A549 (cell line): ENCODE measurements around the gene SIGLEC8. TPM values are rescaled to one million over a fixed set of nuclear protein-coding genes. Genes with fewer than 3 reads are reported as not detected.

ENCODE experiments used
- ATAC-seq, 2 experiments: fragments of 200-7000 bp in 1 of 2; fragments of >200 bp in 1 of 2; cut with Nextera tagmentation in 1 of 2; cut with Tn5 transposase in 1 of 2; 3 replicates each; pipeline versions ENCODE4 v1.8.0 to v1.9.1; 2018 to 2020; ENCODE audit warnings: mild to moderate bottlenecking in 1 of 2, moderate library complexity in 1 of 2
- CTCF ChIA-PET: fragments of 300-600 bp; sonication (Branson Sonifier 250); formaldehyde crosslinking; extraction: SDS; loops from one replicate; lab custom pipeline; 2021; ENCODE audit warnings: antibody characterized with exemption, inconsistent platforms; lab: Yijun Ruan, JAX
- POLR2A ChIA-PET: fragments of 350-600 bp; formaldehyde crosslinking; extraction: SDS; loops from one replicate; lab custom pipeline; 2021; ENCODE audit warnings: antibody characterized with exemption, inconsistent platforms; lab: Yijun Ruan, JAX
- DNase-seq, 2 experiments: peaks; one replicate each; pipeline versions ENCODE4 v3.0.0 to v3.0.0-alpha.2; 2011 to 2016; ENCODE audit warnings: low read depth in 1 of 2, low spot score in 1 of 2
- FAIRE-seq: peaks from 2 replicates; lab custom pipeline; 2011; peaks lifted over from hg19 to GRCh38; lab: Jason Lieb, UNC
- H3K27ac ChIP-seq, 2 experiments: fragments of >200 bp; sonication (Bioruptor Twin); formaldehyde crosslinking; 3 replicates each; pipeline ENCODE4 v1.5.1; 2016 to 2017
- H3K4me1 ChIP-seq: fragments of >200 bp; sonication (Bioruptor Twin); formaldehyde crosslinking; 3 replicates; pipeline ENCODE4 v1.6.1; 2016
- H3K4me2 ChIP-seq: fragments of >200 bp; sonication (Bioruptor Twin); formaldehyde crosslinking; 3 replicates; pipeline ENCODE4 v1.6.1; 2016
- H3K4me3 ChIP-seq: fragments of >200 bp; sonication (Bioruptor Twin); formaldehyde crosslinking; 3 replicates; pipeline ENCODE4 v1.5.1; 2016
- H3K9me3 ChIP-seq: fragments of >200 bp; sonication (Bioruptor Twin); formaldehyde crosslinking; 3 replicates; pipeline ENCODE4 v1.6.1; 2016
- CHD2 ChIP-seq: fragments of 150-350 bp; IDR thresholded peaks from 2 replicates; pipeline ENCODE4 v1.6.1; 2014; ENCODE audit warnings: low read length; ENCODE audit not compliant: partially characterized antibody
- EHF ChIP-seq: fragments of 250-450 bp; sonication (Bioruptor Pico); IDR thresholded peaks from 2 replicates; pipeline ENCODE4 v1.5.0; 2020; ENCODE audit warnings: mild to moderate bottlenecking
- EHMT2 ChIP-seq: fragments of 200-600 bp; sonication (generic); IDR thresholded peaks from 2 replicates; pipeline ENCODE4 v1.6.1; 2016; ENCODE audit warnings: antibody characterized with exemption, low read depth, mild to moderate bottlenecking, moderate library complexity
- EP300 ChIP-seq, 2 experiments: fragments of >200 bp; sonication (Bioruptor Twin); formaldehyde crosslinking; IDR thresholded peaks; 2 replicates in 1 of 2; 3 replicates in 1 of 2; pipeline ENCODE4 v1.6.1; 2016 to 2017
- FOXS1 ChIP-seq: fragments of 250-450 bp; sonication (Bioruptor Pico); IDR thresholded peaks from 2 replicates; pipeline ENCODE4 v1.5.0; 2020; ENCODE audit warnings: mild to moderate bottlenecking, moderate library complexity
- GATA3 ChIP-seq: IDR thresholded peaks from 2 replicates; pipeline ENCODE4 v1.6.1; 2012; ENCODE audit warnings: borderline replicate concordance
- HEYL ChIP-seq: fragments of 250-450 bp; sonication (Bioruptor Pico); IDR thresholded peaks from 2 replicates; pipeline ENCODE4 v1.8.0; 2021; ENCODE audit warnings: mild to moderate bottlenecking, moderate library complexity
- HOXB13 ChIP-seq: fragments of 250-450 bp; sonication (Bioruptor Pico); IDR thresholded peaks from 2 replicates; pipeline ENCODE4 v1.5.0; 2020; ENCODE audit warnings: low read depth, mild to moderate bottlenecking, moderate library complexity
- HOXB5 ChIP-seq: fragments of 250-450 bp; sonication (Bioruptor Pico); IDR thresholded peaks from 2 replicates; pipeline ENCODE4 v1.5.0; 2020; ENCODE audit warnings: mild to moderate bottlenecking, moderate library complexity
- JUN ChIP-seq, 2 experiments: fragments of >200 bp; sonication (Bioruptor Twin); formaldehyde crosslinking; IDR thresholded peaks; 2 replicates in 1 of 2; 3 replicates in 1 of 2; pipeline ENCODE4 v1.6.1; 2016 to 2017
- JUNB ChIP-seq: fragments of >200 bp; sonication (Bioruptor Twin); formaldehyde crosslinking; IDR thresholded peaks from 2 replicates; pipeline ENCODE4 v1.6.1; 2016
- KDM5A ChIP-seq: fragments of 200-600 bp; sonication (generic); IDR thresholded peaks from 2 replicates; pipeline ENCODE4 v1.6.1; 2016; ENCODE audit warnings: antibody characterized with exemption, mild to moderate bottlenecking
- MAFK ChIP-seq: fragments of 450-650 bp; IDR thresholded peaks from 2 replicates; pipeline ENCODE4 v1.6.1; 2014; ENCODE audit not compliant: partially characterized antibody
- NPAS2 ChIP-seq: fragments of 250-450 bp; sonication (Bioruptor Pico); IDR thresholded peaks from 2 replicates; pipeline ENCODE4 v1.8.0; 2022; ENCODE audit warnings: mild to moderate bottlenecking, moderate library complexity, borderline replicate concordance
- NR3C1 ChIP-seq: fragments of >200 bp; sonication (Bioruptor Twin); formaldehyde crosslinking; IDR thresholded peaks from 3 replicates; pipeline ENCODE4 v1.6.1; 2017
- POLR2AphosphoS2 ChIP-seq: conservative IDR thresholded peaks from 2 replicates; pipeline ENCODE4 v1.6.1; 2012; ENCODE audit warnings: low read length, improper control_type of control experiment, inconsistent platforms
- SMC3 ChIP-seq: fragments of >200 bp; sonication (Bioruptor Twin); formaldehyde crosslinking; IDR thresholded peaks from 3 replicates; pipeline ENCODE4 v1.6.1; 2018; ENCODE audit warnings: inconsistent platforms
- TP53 ChIP-seq: fragments of 250-450 bp; sonication (Bioruptor Pico); IDR thresholded peaks from 2 replicates; pipeline ENCODE4 v1.5.0; 2021; ENCODE audit warnings: mild to moderate bottlenecking, moderate library complexity
- ZC3H11A ChIP-seq: fragments of 450-650 bp; IDR thresholded peaks from 2 replicates; pipeline ENCODE4 v1.6.1; 2014; ENCODE audit warnings: antibody characterized with exemption, mild to moderate bottlenecking
- ZNF302 ChIP-seq: fragments of 250-450 bp; sonication (Bioruptor Pico); IDR thresholded peaks from 2 replicates; pipeline ENCODE4 v1.9.0; 2021; ENCODE audit warnings: inconsistent platforms, mild to moderate bottlenecking, moderate library complexity
- ZSCAN20 ChIP-seq: fragments of 250-450 bp; sonication (Bioruptor Pico); IDR thresholded peaks from 2 replicates; pipeline ENCODE4 v1.8.0; 2022; ENCODE audit warnings: mild to moderate bottlenecking, moderate library complexity
- WGBS: methylation state at CpG from one replicate; pipeline ENCODE4 v1.1.6; 2017; ENCODE audit errors: missing lambda C conversion rate; 5-methylcytosine and 5-hydroxymethylcytosine counted together
- polyA plus RNA-seq, 4 experiments: library from polyadenylated mRNA; depleted of rRNA in 3 of 4; stranded (reverse); fragments of >200 nt; fragmentation: RNase III in 1 of 4; extraction: RNeasy Plus Mini Kit Qiagen cat#74134 plus additional on column Dnase treatment in 1 of 4; gene quantifications; 2 replicates in 3 of 4; 3 replicates in 1 of 4; pipeline ENCODE4 v1.2.3, GENCODE V29; 2011 to 2017
- TF ChIP-seq, protein P1 (sequence below): fragments of 450-650 bp; IDR thresholded peaks from 2 replicates; pipeline ENCODE4 v1.6.1; 2014; ENCODE audit warnings: antibody characterized with exemption
- TF ChIP-seq, protein P2 (sequence below): IDR thresholded peaks from 2 replicates; pipeline ENCODE4 v1.6.1; 2012
- TF ChIP-seq, protein P3 (sequence below): fragments of 200-600 bp; sonication (generic); IDR thresholded peaks from 2 replicates; pipeline ENCODE4 v1.6.1; 2016; ENCODE audit warnings: antibody characterized with exemption, mild to moderate bottlenecking, moderate library complexity
- TF ChIP-seq, protein P4 (sequence below): fragments of 150-350 bp; IDR thresholded peaks from 2 replicates; pipeline ENCODE4 v1.6.1; 2014; ENCODE audit warnings: low read depth, mild to moderate bottlenecking, low read length
- TF ChIP-seq, protein P5 (sequence below): fragments of >200 bp; sonication (Bioruptor Twin); formaldehyde crosslinking; IDR thresholded peaks from 2 replicates; pipeline ENCODE4 v1.6.1; 2016

Gene SIGLEC8
- polyA plus RNA-seq, 2 of the 4 experiments (the other 2 are of a cell fraction): not detected

DNA sequence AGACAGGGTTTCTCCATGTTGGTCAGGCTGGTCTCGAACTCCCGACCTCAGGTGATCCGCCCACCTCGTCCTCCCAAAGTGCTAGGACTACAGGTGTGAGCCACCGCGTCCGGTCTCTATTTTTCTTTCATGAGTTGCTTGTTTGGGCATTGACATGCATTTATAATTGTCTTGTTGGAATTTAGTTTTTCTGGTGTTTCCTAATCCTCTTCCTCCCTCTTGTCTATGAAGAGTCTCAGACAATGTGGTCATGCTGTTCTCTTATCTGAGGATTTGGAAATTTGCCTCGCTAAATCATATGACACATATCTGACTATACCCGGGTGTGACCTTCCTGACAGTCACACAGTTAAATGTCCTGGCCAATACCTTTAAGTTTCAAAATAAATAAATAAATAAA, 12.7 kb upstream of the SIGLEC8 start (continued):
- TF ChIP-seq, protein P1, sequence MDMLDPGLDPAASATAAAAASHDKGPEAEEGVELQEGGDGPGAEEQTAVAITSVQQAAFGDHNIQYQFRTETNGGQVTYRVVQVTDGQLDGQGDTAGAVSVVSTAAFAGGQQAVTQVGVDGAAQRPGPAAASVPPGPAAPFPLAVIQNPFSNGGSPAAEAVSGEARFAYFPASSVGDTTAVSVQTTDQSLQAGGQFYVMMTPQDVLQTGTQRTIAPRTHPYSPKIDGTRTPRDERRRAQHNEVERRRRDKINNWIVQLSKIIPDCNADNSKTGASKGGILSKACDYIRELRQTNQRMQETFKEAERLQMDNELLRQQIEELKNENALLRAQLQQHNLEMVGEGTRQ: no peak
- no peak for TF ChIP-seq KDM5A
- no peak for TF ChIP-seq JUN (IDR thresholded peaks at IDR 0.05)
- no peak for TF ChIP-seq NPAS2 (CRISPR knock-in tag)

DNA sequence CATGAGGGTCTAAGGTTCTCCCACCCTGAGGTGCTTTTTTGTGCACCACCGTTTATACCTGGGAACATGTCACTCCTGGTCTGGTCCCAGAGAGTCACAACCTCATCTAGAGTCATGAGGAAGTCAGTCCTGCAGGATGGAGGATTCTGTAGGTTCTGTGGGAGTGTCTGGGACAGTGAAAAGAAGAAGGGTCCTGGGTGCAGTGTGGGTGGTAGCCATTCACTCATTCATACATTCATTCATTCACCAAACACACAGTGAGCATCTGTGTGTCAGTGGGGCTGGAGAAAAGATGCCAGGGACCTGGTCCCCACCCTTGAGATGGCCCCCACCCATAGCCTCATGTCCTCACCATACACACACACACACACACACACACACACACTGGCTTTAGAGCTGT, 11.4 kb upstream of the SIGLEC8 start:
- H3K27ac ChIP-seq: no peak overlapping the region
- 0% methylated on average over 1 of the region's 1 CpG for WGBS
- FAIRE-seq (no peak), DNase-seq (no peak), ATAC-seq (no peak)
- no peak overlapping the region for H3K4me3 ChIP-seq
- peaks cover 10% of the 10 kb centered on the region; the same call in 1 of the 3 replicates for H3K9me3 ChIP-seq
- H3K4me1 ChIP-seq: peaks cover 2% of the 10 kb centered on the region; the same call in 2 of the 3 replicates
- no peak overlapping the region for H3K4me2 ChIP-seq
- CTCF ChIA-PET: interaction anchor here (0.7 to 5.9 kb wide), 5 partner anchors 9 to 190 kb away, joined by 3 to 32 read pairs (median 4); no protein-coding TSS in a partner anchor
- POLR2A ChIA-PET: no interaction called here
- no peak for TF ChIP-seq HOXB5 (CRISPR knock-in tag)
- TF ChIP-seq, protein P2, sequence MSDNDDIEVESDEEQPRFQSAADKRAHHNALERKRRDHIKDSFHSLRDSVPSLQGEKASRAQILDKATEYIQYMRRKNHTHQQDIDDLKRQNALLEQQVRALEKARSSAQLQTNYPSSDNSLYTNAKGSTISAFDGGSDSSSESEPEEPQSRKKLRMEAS: no peak
- TF ChIP-seq NPAS2 (CRISPR knock-in tag): no peak
- no peak for TF ChIP-seq EHF (CRISPR knock-in tag)
- no peak for TF ChIP-seq NR3C1
- no peak for TF ChIP-seq FOXS1 (CRISPR knock-in tag)
- no peak for TF ChIP-seq CHD2
- no peak for TF ChIP-seq HOXB13
- no peak for TF ChIP-seq EHMT2
- TF ChIP-seq HEYL (CRISPR knock-in tag): no peak
- TF ChIP-seq JUNB: no peak

DNA sequence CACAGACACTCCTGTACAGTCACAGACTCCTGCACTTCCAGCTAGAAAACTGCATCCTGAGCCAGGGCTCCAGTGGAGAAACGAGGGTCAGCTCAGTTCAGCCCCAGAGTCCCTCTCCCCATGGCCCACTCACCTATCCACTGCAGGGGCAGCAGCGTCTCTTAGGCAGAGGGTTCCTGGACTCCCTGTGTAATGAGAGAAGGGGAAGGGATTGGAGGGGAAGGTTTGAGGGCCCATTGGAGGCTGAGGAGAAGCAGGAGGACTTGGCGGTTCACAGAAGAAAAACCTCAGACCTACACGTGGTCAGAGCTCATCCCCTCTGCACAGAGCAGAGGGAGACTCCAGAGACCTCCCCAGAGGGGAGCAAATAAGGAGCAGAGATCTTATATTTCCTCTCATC, 10.9 kb upstream of the SIGLEC8 start:
- TF ChIP-seq TP53: no peak
- no peak for TF ChIP-seq NR3C1
- no peak for TF ChIP-seq HOXB5 (CRISPR knock-in tag)
- TF ChIP-seq POLR2AphosphoS2: no peak
- TF ChIP-seq GATA3: no peak
- TF ChIP-seq EP300 (IDR thresholded peaks at IDR 0.05): no peak
- TF ChIP-seq, protein P3, sequence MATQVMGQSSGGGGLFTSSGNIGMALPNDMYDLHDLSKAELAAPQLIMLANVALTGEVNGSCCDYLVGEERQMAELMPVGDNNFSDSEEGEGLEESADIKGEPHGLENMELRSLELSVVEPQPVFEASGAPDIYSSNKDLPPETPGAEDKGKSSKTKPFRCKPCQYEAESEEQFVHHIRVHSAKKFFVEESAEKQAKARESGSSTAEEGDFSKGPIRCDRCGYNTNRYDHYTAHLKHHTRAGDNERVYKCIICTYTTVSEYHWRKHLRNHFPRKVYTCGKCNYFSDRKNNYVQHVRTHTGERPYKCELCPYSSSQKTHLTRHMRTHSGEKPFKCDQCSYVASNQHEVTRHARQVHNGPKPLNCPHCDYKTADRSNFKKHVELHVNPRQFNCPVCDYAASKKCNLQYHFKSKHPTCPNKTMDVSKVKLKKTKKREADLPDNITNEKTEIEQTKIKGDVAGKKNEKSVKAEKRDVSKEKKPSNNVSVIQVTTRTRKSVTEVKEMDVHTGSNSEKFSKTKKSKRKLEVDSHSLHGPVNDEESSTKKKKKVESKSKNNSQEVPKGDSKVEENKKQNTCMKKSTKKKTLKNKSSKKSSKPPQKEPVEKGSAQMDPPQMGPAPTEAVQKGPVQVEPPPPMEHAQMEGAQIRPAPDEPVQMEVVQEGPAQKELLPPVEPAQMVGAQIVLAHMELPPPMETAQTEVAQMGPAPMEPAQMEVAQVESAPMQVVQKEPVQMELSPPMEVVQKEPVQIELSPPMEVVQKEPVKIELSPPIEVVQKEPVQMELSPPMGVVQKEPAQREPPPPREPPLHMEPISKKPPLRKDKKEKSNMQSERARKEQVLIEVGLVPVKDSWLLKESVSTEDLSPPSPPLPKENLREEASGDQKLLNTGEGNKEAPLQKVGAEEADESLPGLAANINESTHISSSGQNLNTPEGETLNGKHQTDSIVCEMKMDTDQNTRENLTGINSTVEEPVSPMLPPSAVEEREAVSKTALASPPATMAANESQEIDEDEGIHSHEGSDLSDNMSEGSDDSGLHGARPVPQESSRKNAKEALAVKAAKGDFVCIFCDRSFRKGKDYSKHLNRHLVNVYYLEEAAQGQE: no peak
- no peak for TF ChIP-seq NPAS2 (CRISPR knock-in tag)
- no peak for TF ChIP-seq EHMT2
- TF ChIP-seq ZNF302: no peak
- no peak for TF ChIP-seq HEYL (CRISPR knock-in tag)
- no peak for TF ChIP-seq CHD2
- no peak for TF ChIP-seq MAFK
- TF ChIP-seq, protein P4, sequence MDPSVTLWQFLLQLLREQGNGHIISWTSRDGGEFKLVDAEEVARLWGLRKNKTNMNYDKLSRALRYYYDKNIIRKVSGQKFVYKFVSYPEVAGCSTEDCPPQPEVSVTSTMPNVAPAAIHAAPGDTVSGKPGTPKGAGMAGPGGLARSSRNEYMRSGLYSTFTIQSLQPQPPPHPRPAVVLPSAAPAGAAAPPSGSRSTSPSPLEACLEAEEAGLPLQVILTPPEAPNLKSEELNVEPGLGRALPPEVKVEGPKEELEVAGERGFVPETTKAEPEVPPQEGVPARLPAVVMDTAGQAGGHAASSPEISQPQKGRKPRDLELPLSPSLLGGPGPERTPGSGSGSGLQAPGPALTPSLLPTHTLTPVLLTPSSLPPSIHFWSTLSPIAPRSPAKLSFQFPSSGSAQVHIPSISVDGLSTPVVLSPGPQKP: no peak
- no peak for TF ChIP-seq SMC3
- no peak for TF ChIP-seq ZC3H11A
- no peak for TF ChIP-seq EHF (CRISPR knock-in tag)
- TF ChIP-seq, protein P5, sequence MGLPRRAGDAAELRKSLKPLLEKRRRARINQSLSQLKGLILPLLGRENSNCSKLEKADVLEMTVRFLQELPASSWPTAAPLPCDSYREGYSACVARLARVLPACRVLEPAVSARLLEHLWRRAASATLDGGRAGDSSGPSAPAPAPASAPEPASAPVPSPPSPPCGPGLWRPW: no peak
- TF ChIP-seq ZSCAN20 (CRISPR knock-in tag): no peak
- no peak for ATAC-seq
- Histone ChIP-seq H3K9me3 (peaks cover 10% of the 10 kb centered on the region; the same call in 1 of the 3 replicates), H3K27ac (no peak overlapping the region), H3K4me3 (no peak overlapping the region), H3K4me1 (no peaks in the 10 kb centered on the region), H3K4me2 (no peak overlapping the region)
- DNase-seq: no peak
- 3% methylated on average over 4 of the region's 4 CpGs for WGBS
- CTCF ChIA-PET: interaction anchor here (1.2 to 1.4 kb wide), 4 partner anchors 8 to 190 kb away, joined by 3 to 4 read pairs (median 4); no protein-coding TSS in a partner anchor
- POLR2A ChIA-PET: no interaction called here
- no peak for FAIRE-seq
